ENCODE data around the gene TNRC6C.

Gene TNRC6C

GRCh38 chr17:78019976-78020716 lies 61.6 kb downstream of the TNRC6C start:
- FAIRE-seq: no peak

DNA sequence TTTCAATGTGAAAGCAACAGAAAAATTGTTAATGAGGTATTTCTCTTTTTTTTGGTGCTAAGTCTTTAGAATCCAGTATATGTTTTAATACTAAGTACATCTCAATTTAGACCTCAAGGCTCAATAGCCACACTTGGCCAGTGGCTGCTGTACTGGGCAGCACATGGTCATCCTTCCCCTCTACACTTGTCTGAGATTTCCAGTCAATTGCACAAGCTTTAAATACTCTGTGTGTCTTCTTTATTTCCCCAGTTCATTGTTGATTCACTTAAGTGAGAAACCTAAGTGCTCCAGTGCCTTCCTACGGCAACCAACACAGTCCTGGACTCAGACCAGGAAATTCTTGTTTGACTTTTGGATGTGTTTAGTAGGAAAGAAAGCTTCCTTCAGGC lies 62.2 kb downstream of the TNRC6C start:
- no peak for FAIRE-seq

DNA sequence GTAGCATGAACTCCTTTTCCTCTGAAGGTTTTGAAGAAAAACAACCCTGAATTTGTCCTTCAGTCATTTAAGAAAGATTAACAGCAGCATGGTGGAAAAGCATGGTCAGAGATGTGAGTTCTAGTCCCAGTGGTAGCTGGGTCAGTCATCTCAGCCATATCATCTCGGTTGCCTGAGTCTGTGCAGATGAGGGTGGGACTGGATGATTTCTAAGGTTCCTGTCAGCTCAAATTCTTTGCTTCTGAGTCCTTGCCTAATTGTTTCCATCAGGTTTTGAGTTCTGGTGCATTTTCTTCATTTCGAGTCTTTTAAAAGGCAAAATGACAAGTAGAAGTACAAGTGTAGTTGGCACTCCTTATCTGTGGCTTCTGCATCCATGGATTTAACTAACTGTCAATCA lies 63.9 kb downstream of the TNRC6C start:
- no peak for FAIRE-seq

- no peak for FAIRE-seq
Observed at GRCh38 chr17:78023042-78023441, 64.5 kb downstream of the TNRC6C start.

DNA sequence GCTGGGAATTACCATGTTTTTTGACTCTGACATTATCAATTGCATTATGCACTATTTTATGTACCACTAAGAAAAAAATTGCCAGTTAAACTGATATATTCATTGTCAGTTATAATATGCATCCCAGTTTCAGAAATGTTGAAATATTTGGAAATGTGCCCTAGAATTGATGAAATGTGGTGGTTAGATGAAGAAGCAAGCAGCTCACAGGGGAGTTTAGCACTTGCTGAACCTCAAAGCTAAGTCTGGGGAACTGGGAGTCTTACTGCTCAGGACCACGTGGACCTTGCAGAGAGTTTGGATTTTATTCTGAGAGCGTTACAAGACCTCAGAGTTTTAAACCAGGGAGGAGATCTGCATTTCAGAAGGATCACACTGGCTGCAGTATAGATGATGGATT lies 67.9 kb downstream of the TNRC6C start:
- no peak for FAIRE-seq

DNA sequence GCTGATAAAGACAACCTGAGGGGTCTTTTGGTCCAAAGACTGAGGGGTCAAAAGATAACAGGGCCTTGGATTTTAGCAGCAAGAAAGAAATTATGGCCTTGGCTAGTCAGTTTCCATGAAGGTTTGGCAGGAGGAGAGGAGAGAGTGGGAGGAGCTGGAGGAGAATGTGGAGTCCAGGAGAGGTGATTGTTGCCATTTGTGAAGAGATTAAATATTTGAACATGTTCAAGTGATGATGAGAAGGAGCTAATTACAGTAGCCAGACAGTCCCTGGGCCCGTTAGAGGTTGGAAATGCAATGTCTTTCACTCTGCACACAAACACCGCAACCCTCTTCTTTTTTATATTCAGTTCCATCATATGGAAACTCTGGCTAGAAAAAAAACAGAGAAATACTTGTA lies 68.6 kb downstream of the TNRC6C start:
- no peak for FAIRE-seq

DNA sequence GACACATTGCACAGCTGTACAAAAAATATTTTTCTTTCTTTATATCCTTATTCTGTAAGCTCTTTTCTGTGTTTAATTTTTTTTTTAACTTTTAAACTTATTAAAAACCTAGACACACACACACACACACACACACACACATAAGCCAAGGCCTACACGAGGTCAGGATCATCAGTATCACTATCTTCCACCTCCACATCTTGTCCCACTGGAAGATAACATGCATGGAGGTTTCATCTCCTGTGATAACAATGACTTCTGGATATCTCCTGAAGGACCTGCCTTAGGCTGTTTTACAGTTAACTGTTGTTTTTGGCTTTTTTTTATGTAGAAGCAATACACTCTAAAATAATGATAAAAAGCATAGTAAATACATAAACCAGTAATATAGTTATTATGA lies 71.2 kb downstream of the TNRC6C start:
- no peak for FAIRE-seq

- FAIRE-seq: no peak
Observed at GRCh38 chr17:78031435-78031834, 72.9 kb downstream of the TNRC6C start.

GRCh38 chr17:78032166-78032565 lies 73.7 kb downstream of the TNRC6C start:
- FAIRE-seq: no peak

GRCh38 chr17:78034429-78035091 lies 76.1 kb downstream of the TNRC6C start:
- no peak for FAIRE-seq

GRCh38 chr17:78037280-78037679 lies 78.8 kb downstream of the TNRC6C start:
- no peak for FAIRE-seq

- no peak for FAIRE-seq
Observed at GRCh38 chr17:78038748-78039288, 80.3 kb downstream of the TNRC6C start.

- no peak for FAIRE-seq
Observed at GRCh38 chr17:78039581-78039980, 81.1 kb downstream of the TNRC6C start.

DNA sequence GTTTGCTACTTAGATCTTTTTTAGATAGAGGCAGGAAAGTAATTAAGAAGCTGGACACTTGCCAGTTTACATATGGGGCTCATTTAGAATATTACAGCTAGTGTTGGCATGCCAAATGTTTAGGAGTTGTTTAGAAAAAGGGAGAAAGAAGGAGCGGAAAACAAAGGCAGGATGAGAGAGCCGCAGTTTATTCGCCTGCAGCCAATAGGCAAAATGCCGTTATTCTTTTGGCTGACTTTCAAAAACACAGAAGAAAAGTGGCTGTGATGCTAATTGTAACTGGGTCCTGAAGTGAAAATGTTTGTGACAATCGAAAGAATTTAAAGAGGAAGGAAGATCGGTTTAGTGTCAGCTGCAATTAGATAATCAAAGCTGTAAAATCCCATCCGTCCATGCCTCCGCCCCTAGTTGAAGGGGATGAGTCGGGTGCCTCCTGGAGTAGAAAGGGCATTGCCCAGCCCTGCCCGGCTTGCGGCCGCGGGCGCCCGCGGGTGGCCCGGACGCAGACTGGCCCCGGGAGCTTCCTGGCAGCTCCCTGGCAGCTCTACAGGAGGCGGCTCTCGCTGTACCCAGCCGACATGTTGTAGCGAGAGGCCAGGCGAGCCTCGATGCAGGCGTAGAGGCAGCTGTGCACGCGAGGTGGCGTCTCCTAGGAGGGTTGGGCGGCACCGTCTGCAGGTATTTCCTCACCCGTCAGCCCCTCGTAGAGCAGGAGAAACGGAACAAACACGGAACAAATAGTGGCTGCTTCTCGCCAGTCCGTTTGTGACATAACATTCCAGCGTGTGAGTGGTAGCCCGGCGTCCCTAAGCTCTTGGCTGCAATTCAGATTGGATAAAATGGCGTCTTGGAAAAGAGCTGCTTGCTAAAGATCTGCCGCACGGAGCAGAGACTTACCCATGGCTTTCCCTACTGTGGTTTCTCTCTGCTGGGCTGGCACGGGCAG lies 82.2 kb downstream of the TNRC6C start:
- FAIRE-seq: no peak

DNA sequence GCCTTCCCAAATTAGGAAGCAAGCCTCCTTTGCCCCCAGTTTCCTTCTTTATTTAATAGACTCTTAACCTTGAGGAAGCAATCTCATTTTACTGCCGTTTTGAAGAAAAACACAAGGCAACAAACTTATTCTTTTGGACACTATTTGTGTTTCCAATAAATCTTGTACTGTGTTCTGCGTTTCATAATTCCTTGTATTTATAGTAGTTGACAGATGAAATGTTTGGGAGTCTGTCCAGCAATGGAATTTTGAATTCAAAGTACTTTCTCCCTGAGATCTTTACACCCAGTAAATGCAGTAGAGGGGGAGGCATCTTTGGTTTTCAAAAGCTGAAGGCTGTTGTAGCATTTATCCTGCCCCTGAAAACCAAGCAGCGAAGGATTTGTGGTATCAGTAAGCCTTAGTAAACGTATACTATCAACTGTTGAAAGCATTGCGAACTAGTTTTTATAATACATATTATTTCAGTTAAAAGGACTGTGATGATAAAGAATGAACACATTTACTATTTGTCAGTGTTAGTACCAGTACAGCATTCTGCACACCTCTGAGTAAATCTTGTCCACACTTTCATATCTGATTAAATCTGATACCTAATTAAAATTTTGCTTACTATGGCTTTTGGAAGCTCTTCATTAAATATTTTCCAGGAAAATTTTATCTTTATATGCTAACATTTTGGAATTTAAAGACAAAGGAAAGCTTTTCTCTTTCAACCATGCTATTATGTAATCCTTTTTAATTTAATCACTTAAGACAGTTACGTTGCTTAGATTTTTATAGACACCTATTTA lies 83.1 kb downstream of the TNRC6C start:
- no peak for FAIRE-seq

GRCh38 chr17:78042542-78042941 lies 84.0 kb downstream of the TNRC6C start:
- no peak for FAIRE-seq

- no peak for FAIRE-seq
Observed at GRCh38 chr17:78043031-78043430, 84.5 kb downstream of the TNRC6C start.

- no peak for FAIRE-seq
Observed at GRCh38 chr17:78044280-78044835, 85.9 kb downstream of the TNRC6C start.

GRCh38 chr17:78045316-78045715 lies 86.8 kb downstream of the TNRC6C start:
- no peak for FAIRE-seq

DNA sequence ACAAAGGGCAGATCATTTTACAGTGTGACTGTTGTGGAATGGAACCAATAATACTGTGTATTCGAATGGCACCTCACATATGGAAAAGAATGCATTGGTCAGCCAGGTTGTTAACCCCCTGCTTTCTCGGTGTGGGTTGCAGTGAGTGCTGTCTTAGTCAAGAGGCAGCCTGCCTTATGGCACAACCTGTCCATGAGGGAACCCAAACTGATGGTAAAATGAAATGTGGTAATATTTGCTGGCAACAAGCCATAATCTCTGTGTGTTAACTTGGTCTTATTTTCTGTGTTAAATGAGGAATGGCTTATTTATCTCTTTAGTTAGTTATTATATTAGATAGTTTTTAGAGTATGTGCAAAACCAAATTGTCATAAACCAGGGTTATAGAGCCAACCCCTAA lies 88.4 kb downstream of the TNRC6C start:
- FAIRE-seq: no peak

- no peak for FAIRE-seq
Observed at GRCh38 chr17:78048346-78049292, 90.1 kb downstream of the TNRC6C start.

All from islet of Langerhans (tissue), 1 donor.